HG03025 (cell line): ENCODE data around the gene CEP135.
"Not testable (repeated sequence)": the region's sequence is repeated elsewhere in the genome, so short reads cannot be mapped to it uniquely, and the experiment has no call there.

Experiments
- ATAC-seq: cut with Tn5 transposase; IDR thresholded peaks from one replicate; pipeline ENCODE4 v1.9.1; 2021; ENCODE audit warnings: mild to moderate bottlenecking, moderate library complexity; ENCODE audit not compliant: unreplicated experiment, low FRiP score

The CEP135 gene, protein sequence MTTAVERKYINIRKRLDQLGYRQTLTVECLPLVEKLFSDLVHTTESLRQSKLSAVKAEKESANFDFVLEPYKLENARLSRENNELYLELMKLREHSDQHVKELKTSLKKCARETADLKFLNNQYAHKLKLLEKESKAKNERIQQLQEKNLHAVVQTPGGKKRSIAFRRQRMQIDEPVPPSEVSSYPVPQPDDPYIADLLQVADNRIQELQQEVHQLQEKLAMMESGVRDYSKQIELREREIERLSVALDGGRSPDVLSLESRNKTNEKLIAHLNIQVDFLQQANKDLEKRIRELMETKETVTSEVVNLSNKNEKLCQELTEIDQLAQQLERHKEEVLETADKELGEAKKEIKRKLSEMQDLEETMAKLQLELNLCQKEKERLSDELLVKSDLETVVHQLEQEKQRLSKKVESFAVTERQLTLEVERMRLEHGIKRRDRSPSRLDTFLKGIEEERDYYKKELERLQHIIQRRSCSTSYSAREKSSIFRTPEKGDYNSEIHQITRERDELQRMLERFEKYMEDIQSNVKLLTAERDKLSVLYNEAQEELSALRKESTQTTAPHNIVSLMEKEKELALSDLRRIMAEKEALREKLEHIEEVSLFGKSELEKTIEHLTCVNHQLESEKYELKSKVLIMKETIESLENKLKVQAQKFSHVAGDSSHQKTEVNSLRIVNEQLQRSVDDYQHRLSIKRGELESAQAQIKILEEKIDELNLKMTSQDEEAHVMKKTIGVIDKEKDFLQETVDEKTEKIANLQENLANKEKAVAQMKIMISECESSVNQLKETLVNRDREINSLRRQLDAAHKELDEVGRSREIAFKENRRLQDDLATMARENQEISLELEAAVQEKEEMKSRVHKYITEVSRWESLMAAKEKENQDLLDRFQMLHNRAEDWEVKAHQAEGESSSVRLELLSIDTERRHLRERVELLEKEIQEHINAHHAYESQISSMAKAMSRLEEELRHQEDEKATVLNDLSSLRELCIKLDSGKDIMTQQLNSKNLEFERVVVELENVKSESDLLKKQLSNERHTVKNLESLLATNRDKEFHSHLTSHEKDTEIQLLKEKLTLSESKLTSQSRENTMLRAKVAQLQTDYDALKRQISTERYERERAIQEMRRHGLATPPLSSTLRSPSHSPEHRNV

DNA sequence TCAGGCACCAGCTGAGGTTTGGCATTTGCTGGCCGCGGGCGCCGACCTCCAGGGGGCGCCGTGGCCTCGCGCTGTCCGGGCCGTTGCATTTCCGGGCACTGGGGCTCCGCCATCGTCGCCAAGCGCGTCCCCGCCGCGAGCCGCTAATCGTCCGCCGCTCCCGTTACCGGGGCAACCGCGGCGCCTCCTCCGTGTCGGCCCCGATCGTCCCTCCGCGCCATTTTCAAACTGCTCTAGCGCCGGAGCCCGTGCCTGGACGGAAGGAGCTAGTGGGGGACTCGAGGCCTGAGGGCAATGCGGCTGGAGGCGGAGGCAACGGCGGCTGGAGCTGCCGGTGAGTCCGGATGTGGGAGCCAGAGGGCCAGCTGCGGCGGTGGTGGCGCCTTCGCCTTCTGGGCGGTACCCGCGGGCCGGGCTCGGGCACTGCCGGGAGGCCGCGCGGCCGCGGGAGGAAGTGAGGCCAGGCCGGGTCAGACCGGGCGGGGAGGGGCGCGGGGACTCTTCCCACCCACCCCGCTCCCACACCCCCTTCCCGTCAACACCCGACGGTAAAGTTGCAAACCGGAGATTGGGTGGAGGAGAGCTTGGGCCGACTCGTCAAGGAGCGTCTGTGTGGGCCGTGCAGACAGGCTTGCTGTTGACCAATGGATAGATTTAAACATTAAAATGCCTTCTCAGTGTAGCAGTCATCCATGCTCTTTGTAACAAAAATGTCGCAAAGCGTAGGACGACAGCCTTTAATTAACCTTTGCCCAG is at the start of gene CEP135:
Gene CEP135, plus strand, starts transcription at position 220 of the 756 bp plus-strand sequence. CDS start 3,186 bp downstream, outside the sequence.
- peak; percentile 72 for ATAC-seq

DNA sequence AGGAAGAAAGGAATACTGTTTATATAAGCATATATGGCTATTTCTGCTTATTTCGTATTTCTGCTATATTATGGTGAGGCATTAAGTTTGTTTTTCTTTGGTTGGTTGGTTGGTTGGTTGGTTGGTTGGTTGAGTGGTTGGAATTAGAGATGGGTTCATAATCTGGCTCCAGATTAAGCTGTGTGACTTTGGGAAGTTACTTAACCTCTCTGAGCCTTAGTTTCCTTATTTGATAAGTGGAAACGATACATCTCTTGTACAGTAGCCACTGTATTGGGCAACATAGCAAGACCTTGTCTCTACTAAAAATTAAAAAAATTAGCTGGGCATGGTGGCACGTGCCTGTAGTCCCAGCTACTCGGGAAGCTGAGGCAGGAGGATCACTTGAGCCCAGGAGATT is 46.1 kb upstream of the CEP135 start:
- ATAC-seq: no peak

DNA sequence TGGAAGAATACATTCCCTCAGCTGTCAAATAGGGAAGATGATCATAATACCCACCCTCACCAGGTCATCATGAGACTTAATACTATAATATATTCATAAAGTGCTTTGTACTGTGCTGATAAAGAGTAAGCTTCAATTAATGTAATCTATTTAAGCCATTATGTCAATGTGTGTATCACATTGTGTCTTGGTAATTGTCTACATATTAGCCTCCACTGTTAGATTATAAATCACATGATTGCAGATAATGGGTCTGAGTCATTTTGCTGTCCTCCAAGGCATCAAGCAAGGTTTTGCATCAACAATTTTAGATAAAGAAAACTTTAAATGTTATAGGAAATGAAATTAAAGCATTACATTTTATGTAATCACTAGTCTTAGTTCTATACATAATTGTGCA is 45.2 kb upstream of the CEP135 start:
- ATAC-seq: no peak

DNA sequence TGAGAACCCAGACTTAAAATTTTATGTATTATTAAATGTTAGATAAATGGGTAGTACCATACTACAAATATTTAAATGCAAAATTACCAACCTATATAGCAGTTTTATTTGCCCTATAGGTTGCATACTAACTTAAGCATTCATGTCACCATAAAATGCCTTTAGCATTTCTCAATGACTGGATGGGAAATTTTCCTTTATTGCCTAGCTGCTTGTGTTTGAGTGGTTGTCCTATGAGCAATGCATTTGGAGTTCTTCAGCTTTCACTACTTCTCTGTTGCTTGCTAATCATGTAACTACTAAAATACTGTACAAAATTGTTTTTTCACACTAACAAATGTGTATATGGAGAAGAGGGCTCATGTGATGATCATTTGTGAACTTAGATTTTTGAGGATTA is 44.2 kb upstream of the CEP135 start:
- no peak for ATAC-seq

DNA sequence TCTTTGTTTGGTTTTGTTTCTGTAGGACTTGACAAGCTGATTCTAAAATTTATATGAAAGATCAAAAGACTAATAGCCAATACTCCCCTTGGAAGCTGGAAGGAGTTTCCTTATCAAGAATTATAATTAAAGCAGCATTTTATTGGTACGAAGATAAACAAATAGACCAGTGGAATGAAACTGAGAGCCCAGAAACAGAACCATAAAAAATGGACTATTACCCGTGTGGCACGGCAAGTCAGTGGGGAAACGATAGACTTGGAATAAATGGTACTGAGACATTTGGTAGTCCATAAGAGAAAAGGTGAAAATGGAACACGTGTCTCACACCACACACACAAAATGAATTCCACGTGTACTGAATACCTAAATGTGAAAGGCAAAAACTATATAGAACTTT is 42.4 kb upstream of the CEP135 start:
- no peak for ATAC-seq

DNA sequence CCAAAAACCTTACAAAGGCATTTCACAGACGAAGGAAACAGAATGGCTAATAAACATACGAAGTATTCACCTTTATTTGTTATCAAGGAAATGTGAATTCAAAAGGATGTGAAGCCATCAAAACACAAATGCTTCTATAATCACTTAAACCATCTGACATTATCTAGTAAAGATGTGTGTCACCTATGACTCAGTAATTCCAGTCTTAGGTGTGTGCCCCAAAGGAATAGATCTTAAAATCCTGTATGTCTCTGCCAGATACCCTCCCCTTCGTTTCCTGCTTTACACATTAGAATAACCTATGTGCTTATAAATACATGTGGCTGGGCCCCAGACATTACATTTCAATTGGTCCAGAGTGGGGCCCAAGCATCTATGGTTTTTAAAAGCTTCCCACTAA is 41.8 kb upstream of the CEP135 start:
- ATAC-seq: no peak

DNA sequence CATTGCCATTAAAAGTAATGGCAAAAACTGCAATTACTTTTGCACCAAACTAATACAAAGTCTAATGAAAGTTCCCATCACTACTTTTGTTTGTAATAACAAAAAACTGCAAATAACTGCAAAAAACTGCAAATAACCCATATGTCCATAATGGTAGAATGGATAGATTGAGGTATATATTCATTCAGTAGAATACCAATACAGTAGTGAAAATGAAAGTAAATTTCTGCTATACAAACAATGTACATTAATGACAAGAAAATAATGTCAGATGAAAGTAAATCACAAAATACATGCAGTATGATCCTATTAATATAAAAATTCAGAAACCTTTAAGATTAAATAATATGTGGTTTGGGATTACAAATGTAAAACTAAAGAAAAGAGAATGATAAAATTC is 41.3 kb upstream of the CEP135 start:
- ATAC-seq: no peak

DNA sequence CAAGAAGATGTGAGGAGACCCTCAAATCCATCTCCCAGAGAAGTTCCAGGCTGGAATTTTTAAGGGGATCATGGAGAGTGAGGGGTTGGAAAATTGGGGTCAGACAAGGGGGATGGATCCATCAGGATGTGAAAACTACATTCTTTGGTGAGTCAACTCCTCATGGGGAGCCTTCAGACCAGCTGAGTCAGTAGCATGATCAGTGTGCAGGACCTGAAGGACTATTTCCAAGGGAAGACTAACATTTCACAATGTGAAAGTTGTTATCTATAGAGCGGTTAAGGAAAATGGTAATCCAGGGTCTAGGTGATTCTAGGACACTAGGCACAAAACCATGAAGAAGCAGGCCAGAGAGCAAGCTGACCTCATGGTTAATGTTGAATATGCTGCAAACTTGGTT is 38.6 kb upstream of the CEP135 start:
- no peak for ATAC-seq

DNA sequence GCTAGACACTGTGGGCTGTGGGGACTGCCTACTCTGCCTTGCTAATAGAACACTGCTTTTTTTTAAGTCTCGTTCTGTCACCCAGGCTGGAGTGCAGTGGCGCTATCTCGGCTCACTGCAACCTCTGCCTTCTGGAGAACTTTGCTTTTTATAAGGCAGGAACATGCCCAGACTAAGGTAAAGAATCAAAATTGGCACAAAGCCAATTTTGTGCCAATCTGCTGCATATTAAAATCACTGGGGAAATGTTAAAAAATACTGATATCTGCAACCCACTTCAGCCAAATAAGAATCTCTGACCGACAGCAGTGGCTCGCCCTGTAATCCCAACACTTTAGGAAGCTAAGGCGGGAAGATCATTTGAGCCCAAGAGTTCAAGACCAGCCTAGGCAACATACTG is 36.5 kb upstream of the CEP135 start:
- ATAC-seq: no peak

DNA sequence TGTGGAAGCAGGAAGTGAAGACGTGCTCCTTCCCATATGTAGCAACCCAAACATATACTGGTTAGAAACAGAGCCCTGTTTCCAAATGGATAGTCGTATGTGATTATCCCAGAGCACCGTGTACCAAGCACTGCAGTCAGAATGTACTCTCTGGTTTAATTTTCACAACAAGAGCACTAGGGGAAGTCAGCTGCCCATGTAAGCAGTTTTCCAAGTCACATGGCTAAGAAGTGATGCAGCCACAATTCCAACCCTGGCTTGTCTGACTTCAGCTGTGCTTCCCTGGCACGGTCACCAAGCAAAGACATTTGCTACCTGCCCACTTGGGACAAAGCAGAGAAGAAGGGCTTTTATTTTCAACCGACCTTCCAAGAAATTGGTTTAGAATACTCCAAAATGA is 28.2 kb upstream of the CEP135 start:
- no peak for ATAC-seq

DNA sequence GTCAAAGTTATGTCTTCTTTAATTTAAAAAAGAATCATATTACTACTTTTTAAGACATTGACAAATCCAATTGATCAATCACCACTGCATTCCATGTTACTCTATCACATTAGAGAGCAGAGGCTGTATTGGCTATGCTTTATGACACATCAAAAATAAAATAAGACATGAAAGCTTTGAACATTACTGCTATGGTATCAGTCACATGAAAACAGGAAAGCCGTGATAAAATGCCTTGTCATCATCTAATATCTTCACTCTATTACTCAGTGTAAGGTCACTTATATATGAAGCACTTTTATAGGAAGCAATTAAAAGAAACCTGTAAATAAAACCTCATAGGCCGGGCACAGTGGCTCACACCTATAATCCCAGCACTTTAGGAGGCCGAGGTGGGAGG is 27.7 kb upstream of the CEP135 start:
- no peak for ATAC-seq

DNA sequence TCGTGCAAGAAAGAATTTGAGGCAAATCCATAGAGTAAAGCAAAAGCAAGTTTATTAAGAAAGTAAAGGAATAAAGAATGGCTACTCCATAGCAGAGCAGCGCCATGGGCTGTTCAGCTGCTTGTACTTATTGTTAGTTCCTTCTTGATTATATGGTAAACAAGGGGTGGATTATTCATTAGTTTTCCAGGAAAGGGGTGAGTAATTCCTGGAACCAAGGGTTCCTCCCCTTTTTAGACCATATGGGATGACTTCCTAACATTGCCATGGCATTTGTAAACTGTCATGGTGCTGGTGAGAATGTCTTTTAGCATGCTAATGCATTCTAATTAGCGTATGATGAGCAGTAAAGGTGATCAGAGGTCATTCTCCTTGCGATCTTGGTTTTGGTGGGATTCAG is 23.5 kb upstream of the CEP135 start:
- no peak for ATAC-seq

DNA sequence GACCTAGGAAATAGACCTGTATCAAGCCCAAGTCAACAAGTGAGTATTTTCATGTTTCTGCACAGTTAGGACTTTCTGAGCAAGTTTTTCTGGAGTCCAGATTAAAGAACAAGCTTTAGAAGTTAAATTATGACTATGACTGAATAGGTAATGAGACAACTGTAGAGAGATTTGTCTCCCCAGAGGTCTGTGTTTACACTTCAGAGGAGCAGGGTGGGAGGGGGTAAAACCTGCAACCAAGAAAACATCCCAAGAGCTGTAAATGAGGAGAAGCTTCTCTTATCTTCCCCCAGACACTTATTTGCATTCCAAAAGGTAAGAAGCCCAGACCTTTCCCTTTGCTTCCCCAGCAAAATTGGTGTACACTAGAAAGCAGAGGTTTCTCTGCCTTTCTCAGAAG is 22.1 kb upstream of the CEP135 start:
- no peak for ATAC-seq

DNA sequence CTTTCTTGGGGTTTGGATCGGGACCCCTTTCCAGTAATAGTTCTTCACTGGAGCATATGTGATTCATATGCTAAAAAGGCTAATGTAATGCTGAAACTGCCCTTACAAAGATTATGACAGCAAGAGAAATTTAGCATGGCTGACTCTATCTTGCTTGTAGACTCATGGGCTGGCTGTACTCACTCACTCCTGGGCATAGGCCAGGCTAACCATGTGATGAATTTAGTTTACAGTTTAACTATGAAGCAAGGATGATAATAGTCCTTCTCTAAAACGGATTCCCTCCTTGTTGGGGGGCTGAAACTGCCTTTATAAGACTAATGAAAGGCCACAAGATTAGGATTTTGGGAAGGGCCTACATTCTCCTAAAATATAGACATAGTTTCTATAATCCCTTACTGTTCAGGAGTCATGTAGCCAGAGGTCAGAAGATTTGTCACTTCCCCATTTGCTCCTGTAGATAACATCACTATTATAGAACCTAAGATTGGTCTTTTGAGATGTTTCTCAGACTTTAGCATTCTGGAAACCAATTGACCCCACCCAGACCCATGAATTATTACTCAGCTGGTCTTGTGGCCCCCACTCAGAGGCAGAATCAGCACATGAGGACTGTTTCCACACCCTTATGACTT is 20.8 kb upstream of the CEP135 start:
- ATAC-seq: no peak

DNA sequence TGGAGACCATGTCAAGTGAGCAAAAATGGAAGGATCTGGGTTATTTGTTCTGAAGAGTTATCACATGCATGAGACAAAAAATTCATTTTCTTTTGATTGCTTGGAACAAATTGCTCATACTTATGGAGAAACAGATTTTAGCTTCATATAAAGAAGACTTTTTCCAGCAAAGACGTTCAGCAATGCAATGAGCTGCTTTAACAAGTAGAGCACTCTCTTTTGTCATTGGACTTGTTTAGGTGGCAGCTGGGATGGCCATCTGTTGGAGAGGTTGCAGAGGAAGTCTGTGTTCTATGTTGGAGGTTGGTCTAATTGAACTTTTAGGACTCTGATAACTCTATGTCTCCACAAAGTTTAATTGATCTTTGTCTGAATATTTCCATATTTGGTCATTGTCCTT is 19.9 kb upstream of the CEP135 start:
- ATAC-seq: no peak

DNA sequence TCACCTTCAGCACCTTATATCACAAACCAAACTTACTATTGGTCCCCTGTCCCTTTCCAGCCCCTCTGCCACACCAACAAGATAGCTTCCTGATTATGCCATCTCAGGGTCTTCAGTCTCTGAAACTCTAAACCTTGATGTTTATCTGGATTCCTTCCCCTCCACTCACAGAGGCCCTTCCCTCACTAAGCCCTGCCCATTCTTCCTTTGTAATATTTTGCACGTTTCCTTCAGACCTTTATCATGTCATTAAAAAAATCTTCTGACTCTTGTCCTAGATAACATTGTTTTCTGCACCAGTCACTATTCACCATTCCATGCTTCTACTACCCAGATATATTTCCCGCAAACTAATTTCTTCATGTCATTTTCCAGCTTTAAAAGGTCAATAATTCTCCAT is 17.7 kb upstream of the CEP135 start:
- ATAC-seq: no peak

DNA sequence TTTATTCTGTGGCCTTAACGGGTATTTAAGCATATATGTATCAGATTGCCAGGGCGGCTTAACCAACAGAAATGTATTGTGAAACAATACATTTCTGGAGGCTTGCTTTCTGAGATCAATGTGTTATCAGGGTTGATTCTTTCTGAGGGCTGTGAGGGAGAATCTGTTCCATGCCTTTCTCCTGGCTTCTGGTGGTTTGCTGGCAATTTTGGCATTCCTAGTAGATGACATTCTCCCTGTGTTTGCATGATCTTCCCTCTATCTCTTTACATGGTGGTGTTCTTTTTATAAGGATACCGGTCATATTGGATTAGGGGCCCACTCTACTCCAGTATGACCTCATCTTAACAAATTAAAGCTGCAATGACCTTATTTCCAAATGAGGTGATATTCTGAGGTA is 16.9 kb upstream of the CEP135 start:
- no peak for ATAC-seq

DNA sequence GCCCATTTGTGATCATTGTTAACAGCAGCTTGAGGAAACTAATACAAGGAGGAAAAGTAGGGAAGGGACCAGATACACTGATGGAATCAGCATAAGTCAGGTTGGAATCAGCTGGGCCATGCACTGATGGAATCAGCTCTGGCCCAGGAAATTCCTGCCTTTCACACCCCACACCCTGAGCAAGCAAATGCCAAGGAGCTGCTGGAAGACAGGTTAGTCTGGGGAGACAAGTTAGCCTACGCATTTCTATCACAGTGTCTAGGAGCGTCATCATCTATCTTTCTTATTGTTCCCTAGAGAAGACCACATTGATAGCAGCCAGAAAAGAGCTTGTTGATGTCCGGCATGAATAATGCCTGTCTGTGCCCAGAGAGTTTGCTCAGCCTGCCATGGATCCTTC is 16.2 kb upstream of the CEP135 start:
- ATAC-seq: no peak

DNA sequence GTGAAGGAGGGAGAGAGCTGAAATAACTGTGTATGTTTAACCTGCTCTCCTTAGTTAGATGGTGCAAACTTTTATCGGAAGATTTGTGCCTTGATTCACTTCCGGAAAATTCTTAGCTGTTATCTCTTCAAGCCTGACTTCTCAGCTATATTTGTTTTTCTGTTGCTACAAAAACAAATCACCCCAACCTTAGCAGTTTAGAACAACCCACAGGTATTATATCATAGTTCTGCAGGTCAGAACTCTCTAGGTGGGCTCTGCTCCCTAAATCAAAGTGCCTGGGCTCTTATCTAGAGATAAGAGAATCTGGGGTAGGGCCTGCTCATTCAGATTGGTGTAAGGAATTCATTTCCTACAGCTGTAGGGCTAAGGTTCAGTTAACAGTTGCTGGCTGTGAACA is 15.1 kb upstream of the CEP135 start:
- ATAC-seq: no peak

DNA sequence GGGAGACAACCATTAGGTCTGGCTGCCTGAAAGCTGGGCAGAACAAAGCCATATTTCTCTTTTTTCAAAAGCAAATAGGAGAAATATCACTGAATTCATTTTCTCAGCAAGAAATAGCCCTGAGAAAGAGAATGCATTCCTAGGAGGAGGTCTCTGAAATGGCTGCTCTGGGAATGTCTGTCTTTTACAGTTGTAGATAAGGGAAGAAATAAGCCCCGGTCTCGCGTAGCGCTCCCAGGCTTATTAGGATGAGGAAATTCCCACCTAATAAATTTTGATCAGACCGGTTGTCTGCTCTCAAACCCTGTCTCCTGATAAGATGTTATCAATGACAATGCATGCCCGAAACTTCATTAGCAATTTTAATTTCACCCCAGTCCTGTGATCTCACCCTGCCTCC is 12.8 kb upstream of the CEP135 start:
- ATAC-seq: not testable (repeated sequence)
